H1 (cell line): ENCODE data around the gene KIF11. TPM values are rescaled to one million over a fixed set of nuclear protein-coding genes. Genes with fewer than 3 reads are reported as not detected.

Source experiments
- CTCF ChIA-PET: fragments of 300-600 bp; sonication (Branson Sonifier 250); formaldehyde crosslinking; loops from one replicate; lab custom pipeline; 2021; ENCODE audit not compliant: partially characterized antibody; lab: Charles Lee
- POLR2A ChIA-PET: fragments of 300-600 bp; sonication (Branson Sonifier 250); formaldehyde crosslinking; loops from one replicate; lab custom pipeline; 2021; ENCODE audit warnings: inconsistent platforms; ENCODE audit not compliant: partially characterized antibody; lab: Charles Lee
- DNase-seq, 2 experiments: peaks; one replicate each; pipeline versions ENCODE4 v3.0.0 to v3.0.0-alpha.2; 2010 to 2022; ENCODE audit warnings: low spot score in 2 of 2, low read depth in 1 of 2, mixed read lengths in 1 of 2
- FAIRE-seq: peaks from 2 replicates; lab custom pipeline; 2011; peaks lifted over from hg19 to GRCh38; lab: Jason Lieb, UNC
- H2AFZ ChIP-seq: 2 replicates; pipeline ENCODE4 v1.8.1; 2012; ENCODE audit warnings: low read length, inconsistent platforms
- H2AK5ac ChIP-seq: 2 replicates; pipeline ENCODE4 v1.6.1; 2013; ENCODE audit warnings: low read depth, low read length
- H2BK120ac ChIP-seq: replicated peaks from 2 replicates; pipeline ENCODE3; 2013; ENCODE audit warnings: low read depth, low read length, inconsistent platforms
- H2BK12ac ChIP-seq: 2 replicates; pipeline ENCODE4 v1.6.1; 2013; ENCODE audit warnings: low read depth, low read length
- H2BK15ac ChIP-seq: 2 replicates; pipeline ENCODE4 v1.6.1; 2013; ENCODE audit warnings: low read length
- H2BK20ac ChIP-seq: 2 replicates; pipeline ENCODE4 v1.6.1; 2013; ENCODE audit warnings: low read length
- H2BK5ac ChIP-seq: 2 replicates; pipeline ENCODE4 v1.6.1; 2013; ENCODE audit warnings: low read depth, low read length
- H3K14ac ChIP-seq: 2 replicates; pipeline ENCODE4 v1.6.1; 2013; ENCODE audit warnings: inconsistent platforms; ENCODE audit not compliant: insufficient read length
- H3K18ac ChIP-seq: 2 replicates; pipeline ENCODE4 v1.6.1; 2013; ENCODE audit warnings: low read length; ENCODE audit errors: extremely low read depth
- H3K23ac ChIP-seq: 2 replicates; pipeline ENCODE4 v1.6.1; 2013; ENCODE audit warnings: inconsistent platforms; ENCODE audit not compliant: insufficient read length
- H3K23me2 ChIP-seq: 2 replicates; pipeline ENCODE4 v1.6.1; 2013; ENCODE audit warnings: low read depth, low read length
- H3K27ac ChIP-seq: 2 replicates; pipeline ENCODE4 v1.6.1; 2011; ENCODE audit warnings: low read depth, low read length, inconsistent platforms
- H3K27me3 ChIP-seq, 4 experiments: replicated peaks in 1 of 4; 1 replicate in 1 of 4; 2 replicates in 3 of 4; pipeline versions ENCODE4 v1.6.1 to v1.8.1; 2011 to 2013; ENCODE audit warnings: low read length in 3 of 4, mild to moderate bottlenecking in 3 of 4, inconsistent platforms in 2 of 4, mixed read lengths in 2 of 4, moderate library complexity in 1 of 4; ENCODE audit not compliant: control insufficient read depth in 3 of 4, insufficient read depth in 3 of 4; ENCODE audit errors: extremely low read depth in 1 of 4
- H3K36me3 ChIP-seq, 4 experiments: 2 replicates each; pipeline versions ENCODE4 v1.6.1 to v1.8.1; 2011 to 2013; ENCODE audit warnings: mild to moderate bottlenecking in 4 of 4, low read length in 3 of 4, moderate library complexity in 2 of 4, control low read depth in 1 of 4, inconsistent platforms in 1 of 4; ENCODE audit not compliant: insufficient read depth in 4 of 4, control insufficient read depth in 2 of 4
- H3K4ac ChIP-seq: replicated peaks from 2 replicates; pipeline ENCODE3; 2013; ENCODE audit warnings: low read length, low read depth, mixed read lengths, inconsistent platforms; ENCODE audit not compliant: insufficient read length
- H3K4me1 ChIP-seq, 4 experiments: replicated peaks in 1 of 4; 1 replicate in 1 of 4; 2 replicates in 3 of 4; pipeline versions ENCODE4 v1.6.1 to v1.8.1; 2011 to 2013; ENCODE audit warnings: low read length in 3 of 4, inconsistent platforms in 2 of 4, mixed read lengths in 1 of 4; ENCODE audit not compliant: insufficient read depth in 4 of 4, control insufficient read depth in 3 of 4
- H3K4me2 ChIP-seq, 2 experiments: 2 replicates each; pipeline versions ENCODE4 v1.6.1 to v1.8.1; 2011 to 2013; ENCODE audit warnings: low read depth in 2 of 2, low read length in 2 of 2, control low read depth in 1 of 2, inconsistent platforms in 1 of 2, mild to moderate bottlenecking in 1 of 2; ENCODE audit not compliant: insufficient read depth in 1 of 2
- H3K4me3 ChIP-seq, 4 experiments: fragments of 200-600, 300-600 bp in 1 of 4; sonication (generic), shearing (Covaris generic), sonication (Bioruptor Twin) in 1 of 4; 2 replicates each; pipeline versions ENCODE4 v1.5.1 to v1.8.1; 2011 to 2016; ENCODE audit warnings: low read length in 4 of 4, low read depth in 3 of 4, control low read depth in 2 of 4, inconsistent platforms in 2 of 4, mild to moderate bottlenecking in 2 of 4, mixed read lengths in 1 of 4, moderate library complexity in 1 of 4; ENCODE audit not compliant: insufficient read depth in 2 of 4; ENCODE audit errors: extremely low read depth in 1 of 4
- H3K56ac ChIP-seq: replicated peaks from 2 replicates; pipeline ENCODE3; 2013; ENCODE audit warnings: low read depth, mild to moderate bottlenecking, mixed read lengths, low read length, inconsistent platforms; ENCODE audit not compliant: insufficient read length
- H3K79me1 ChIP-seq: 2 replicates; pipeline ENCODE4 v1.6.1; 2013; ENCODE audit warnings: low read depth, low read length, control low read depth
- H3K79me2 ChIP-seq, 2 experiments: 2 replicates each; pipeline versions ENCODE4 v1.6.1 to v1.8.1; 2012 to 2013; ENCODE audit warnings: low read length in 2 of 2, mild to moderate bottlenecking in 2 of 2, inconsistent platforms in 1 of 2; ENCODE audit not compliant: insufficient read depth in 2 of 2, control insufficient read depth in 1 of 2
- H3K9ac ChIP-seq, 4 experiments: replicated peaks in 1 of 4; 1 replicate in 1 of 4; 2 replicates in 3 of 4; pipeline versions ENCODE4 v1.6.1 to v1.8.1; 2011 to 2013; ENCODE audit warnings: low read depth in 3 of 4, low read length in 3 of 4, control low read depth in 2 of 4, mild to moderate bottlenecking in 2 of 4, moderate library complexity in 2 of 4, inconsistent platforms in 1 of 4; ENCODE audit errors: extremely low read depth in 1 of 4
- H3K9me3 ChIP-seq, 2 experiments: 2 replicates each; pipeline versions ENCODE4 v1.6.1 to v1.8.1; 2012 to 2013; ENCODE audit warnings: mild to moderate bottlenecking in 2 of 2, moderate library complexity in 2 of 2, control low read depth in 1 of 2, inconsistent platforms in 1 of 2, low read depth in 1 of 2, low read length in 1 of 2, mixed read lengths in 1 of 2; ENCODE audit not compliant: insufficient read depth in 2 of 2
- H4K20me1 ChIP-seq, 2 experiments: replicated peaks in 1 of 2; 2 replicates each; pipeline versions ENCODE3 to v1.8.1; 2011 to 2013; ENCODE audit warnings: inconsistent platforms in 2 of 2, low read length in 2 of 2, mild to moderate bottlenecking in 1 of 2; ENCODE audit not compliant: insufficient read depth in 2 of 2, control insufficient read depth in 1 of 2
- H4K5ac ChIP-seq: 2 replicates; pipeline ENCODE4 v1.6.1; 2013; ENCODE audit warnings: low read length, low read depth, mixed read lengths, inconsistent platforms; ENCODE audit not compliant: insufficient read length
- H4K8ac ChIP-seq: 2 replicates; pipeline ENCODE4 v1.8.0; 2013; ENCODE audit warnings: mild to moderate bottlenecking, moderate library complexity, low read length, inconsistent platforms; ENCODE audit not compliant: insufficient read depth; ENCODE audit errors: extremely low read depth
- H4K91ac ChIP-seq: replicated peaks from 2 replicates; pipeline ENCODE3; 2013; ENCODE audit warnings: low read length, mixed read lengths, inconsistent platforms; ENCODE audit not compliant: insufficient read length
- ATF2 ChIP-seq: IDR thresholded peaks from 2 replicates; pipeline ENCODE4 v1.6.1; 2012; ENCODE audit warnings: low read length, inconsistent platforms
- CHD1 ChIP-seq: IDR thresholded peaks from 2 replicates; pipeline ENCODE4 v1.6.1; 2012; ENCODE audit warnings: low read depth, low read length, improper control_type of control experiment
- CREB1 ChIP-seq: IDR thresholded peaks from 2 replicates; pipeline ENCODE4 v1.6.1; 2012; ENCODE audit warnings: inconsistent platforms
- EGR1 ChIP-seq: IDR thresholded peaks from 2 replicates; pipeline ENCODE4 v1.6.1; 2011; ENCODE audit warnings: low read depth, low read length, borderline replicate concordance
- GTF2F1 ChIP-seq: IDR thresholded peaks from 2 replicates; pipeline ENCODE4 v1.6.1; 2012; ENCODE audit warnings: low read depth, low read length, improper control_type of control experiment, borderline replicate concordance
- HDAC6 ChIP-seq: IDR thresholded peaks from one replicate; pipeline ENCODE4 v1.7.1; 2012; ENCODE audit warnings: low read depth, mild to moderate bottlenecking, inconsistent platforms, low read length, moderate library complexity
- RAD21 ChIP-seq, 2 experiments: IDR thresholded peaks in 1 of 2; conservative IDR thresholded peaks in 1 of 2; 2 replicates each; pipeline ENCODE4 v1.6.1; 2011; ENCODE audit warnings: low read depth in 2 of 2, low read length in 2 of 2, improper control_type of control experiment in 1 of 2, inconsistent platforms in 1 of 2, mild to moderate bottlenecking in 1 of 2, moderate library complexity in 1 of 2
- RBBP5 ChIP-seq: IDR thresholded peaks from 2 replicates; pipeline ENCODE4 v1.7.1; 2012; ENCODE audit warnings: low read depth, mild to moderate bottlenecking, inconsistent platforms, low read length, moderate library complexity, borderline replicate concordance
- SAP30 ChIP-seq: fragments of 300-600 bp; sonication (generic); IDR thresholded peaks from 2 replicates; pipeline ENCODE4 v1.7.1; 2012; ENCODE audit warnings: low read length, moderate library complexity, mild to moderate bottlenecking, inconsistent platforms; ENCODE audit not compliant: insufficient read depth, insufficient replicate concordance
- SIX5 ChIP-seq: IDR thresholded peaks from 2 replicates; pipeline ENCODE4 v1.6.1; 2011; ENCODE audit warnings: mild to moderate bottlenecking, low read depth, low read length
- SP1 ChIP-seq: IDR thresholded peaks from 2 replicates; pipeline ENCODE4 v1.6.1; 2011; ENCODE audit warnings: low read depth, low read length
- SRF ChIP-seq: IDR thresholded peaks from 2 replicates; pipeline ENCODE4 v1.6.1; 2011; ENCODE audit warnings: mild to moderate bottlenecking, low read depth, low read length, moderate library complexity
- SUZ12 ChIP-seq: fragments of 200-600 bp; sonication (generic); IDR thresholded peaks from 2 replicates; pipeline ENCODE4 v1.6.1; 2012; ENCODE audit warnings: mild to moderate bottlenecking, inconsistent platforms, low read length, moderate library complexity, mixed read lengths
- WGBS, 2 experiments: shearing (Covaris generic) in 1 of 2; methylation state at CpG; one replicate each; pipeline versions ENCODE4 v1.1.6 to v1.1.7; 2013 to 2015; ENCODE audit warnings: low lambda C conversion rate in 2 of 2, mixed read lengths in 2 of 2, inconsistent platforms in 1 of 2, low coverage in 1 of 2, missing lambda C conversion rate in 1 of 2; ENCODE audit not compliant: insufficient replicate concordance in 2 of 2, insufficient coverage in 1 of 2, insufficient read length in 1 of 2; ENCODE audit errors: extremely low coverage in 1 of 2, missing lambda C conversion rate in 1 of 2; 5-methylcytosine and 5-hydroxymethylcytosine counted together
- polyA plus RNA-seq, 7 experiments: library from polyadenylated mRNA; depleted of rRNA in 3 of 7; stranded (reverse) in 5 of 7; unstranded in 2 of 7; fragments of >200 nt in 5 of 7; fragments of 200-250 nt in 2 of 7; gene quantifications; 1 replicate in 5 of 7; 2 replicates in 1 of 7; 4 replicates in 1 of 7; pipeline versions ENCODE4 v1.2.1 to v1.2.3, GENCODE V29; 2011 to 2013; ENCODE audit warnings: missing spikeins in 2 of 7, mixed read lengths in 2 of 7
- total RNA-seq: library from RNA; stranded (reverse); fragmentation: NEBNext Ultra II Directional; extraction: Animal tissue kit (Norgen Biotek cat#: 25700); gene quantifications from 2 replicates; pipeline ENCODE4 v1.2.1, GENCODE V29; 2021

Gene KIF11
- total and polyA plus RNA-seq, 2 of the 8 experiments (the other 6 are each of a cell fraction or from before 2014, with no cell fraction given), result 11.1 to 59.2 TPM

- FAIRE-seq (no peak), DNase-seq (no peak)
- Histone ChIP-seq H2BK12ac (no peak overlapping the region), H3K27me3 (no peaks in the 10 kb centered on the region), H3K4ac (no peak overlapping the region), H3K23me2 (peaks cover 5% of the 10 kb centered on the region), H2BK15ac (no peak overlapping the region), H3K18ac (no peak overlapping the region), H2AFZ (no peak overlapping the region), H3K4me1 (peaks cover 0 to 4% (median 1%) of the 10 kb centered on the region in 4 experiments; a peak in 3 of 7 replicates), H3K27ac (no peak overlapping the region), H4K8ac (no peak overlapping the region), H3K79me2 (peaks cover 53 to 73% of the 10 kb centered on the region in 2 experiments), H2BK120ac (no peak overlapping the region), H4K91ac (no peak overlapping the region), H2BK20ac (no peak overlapping the region), H3K56ac (no peak overlapping the region), H4K20me1 (peaks cover 2 to 6% of the 10 kb centered on the region in 2 experiments), H2BK5ac (no peak overlapping the region), H3K4me3 (peak overlapping the region in 1 of 4 experiments; percentile 91; a peak in 1 of 8 replicates), H3K4me2 (peak overlapping the region in 1 of 2 experiments; percentile 89; a peak in 2 of 4 replicates), H3K36me3 (no peaks in the 10 kb centered on the region), H3K23ac (no peak overlapping the region), H4K5ac (no peak overlapping the region), H3K79me1 (peaks cover 2% of the 10 kb centered on the region; the same call in 1 of the 2 replicates), H3K14ac (no peak overlapping the region), H3K9ac (no peak overlapping the region), H2AK5ac (no peak overlapping the region), H3K9me3 (no peaks in the 10 kb centered on the region)
- 94 to 100% methylated on average over 2 of the region's 2 CpGs for WGBS, 2 experiments
- ChIA-PET POLR2A (interaction anchor here (1.2 kb wide), 1 partner anchor 23 kb away, joined by 6 read pairs; no protein-coding TSS in a partner anchor), CTCF (no interaction called here)
- TF ChIP-seq SAP30, result no peak
- no peak for TF ChIP-seq HDAC6
- TF ChIP-seq CREB1, result no peak
- TF ChIP-seq SP1, result no peak
- TF ChIP-seq SUZ12, result no peak
- TF ChIP-seq RAD21 (IDR thresholded peaks at IDR 0.05 in 1 of 2, conservative IDR thresholded peaks at IDR 0.05 in 1 of 2; ENCODE audit: low read depth in 2 of 2, low read length in 2 of 2), result no peak
- no peak for TF ChIP-seq ATF2
- no peak for TF ChIP-seq GTF2F1
- TF ChIP-seq RBBP5, result no peak
- no peak for TF ChIP-seq SRF
- TF ChIP-seq SIX5, result no peak
- TF ChIP-seq CHD1, result no peak
- no peak for TF ChIP-seq EGR1
Measured at GRCh38 chr10:92595505-92595904, 2.6 kb downstream of the KIF11 start.
